GM21381 (cell line): ENCODE data around the gene CD52.
"Not testable (repeated sequence)": the region's sequence is repeated elsewhere in the genome, so short reads cannot be mapped to it uniquely, and the experiment has no call there.

Source experiments
- ATAC-seq: cut with Tn5 transposase; IDR thresholded peaks from one replicate; pipeline ENCODE4 v1.9.1; 2021; ENCODE audit warnings: mild to moderate bottlenecking, moderate library complexity; ENCODE audit not compliant: unreplicated experiment

The CD52 gene

DNA sequence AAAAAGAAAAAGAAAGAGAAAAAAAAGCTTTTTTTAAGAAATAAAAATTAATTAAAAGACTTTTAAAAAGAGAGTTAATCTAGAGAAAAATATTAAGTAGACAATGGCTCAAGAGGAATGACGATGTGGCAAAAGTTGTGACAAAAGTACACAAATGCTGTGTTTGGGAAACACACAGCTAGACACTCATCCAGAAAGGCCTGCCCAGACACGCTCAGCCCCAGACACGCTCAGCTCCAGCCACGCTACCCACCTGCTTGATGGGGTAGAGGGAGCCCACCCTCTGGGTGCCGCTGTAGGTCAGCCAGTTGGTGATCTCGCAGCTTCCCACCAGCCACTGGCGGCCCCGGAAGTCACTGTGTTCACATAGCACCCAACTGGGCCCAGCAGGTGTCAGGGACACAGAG lies 10.2 kb downstream of the CD52 start:
- no peak for ATAC-seq

DNA sequence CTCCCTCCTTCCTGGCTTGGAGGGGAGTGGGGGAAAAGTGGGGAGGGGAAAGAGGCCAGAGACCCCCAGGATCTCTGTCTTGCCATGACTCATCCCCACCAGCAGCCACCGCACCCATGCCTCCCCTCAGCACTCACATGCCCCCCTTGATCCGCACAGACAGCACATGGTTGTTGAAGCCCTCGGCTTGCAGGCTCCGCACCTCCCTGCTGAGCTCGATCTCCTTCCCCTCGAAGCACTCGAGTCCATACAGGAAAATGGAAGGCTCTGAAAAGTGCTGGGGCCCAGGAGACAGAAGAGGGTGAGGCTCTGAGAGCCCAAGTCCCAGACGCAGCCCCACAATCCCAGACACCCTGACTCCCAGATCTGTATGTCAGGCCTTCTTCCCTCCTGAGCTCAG lies 10.8 kb downstream of the CD52 start:
- no peak for ATAC-seq

DNA sequence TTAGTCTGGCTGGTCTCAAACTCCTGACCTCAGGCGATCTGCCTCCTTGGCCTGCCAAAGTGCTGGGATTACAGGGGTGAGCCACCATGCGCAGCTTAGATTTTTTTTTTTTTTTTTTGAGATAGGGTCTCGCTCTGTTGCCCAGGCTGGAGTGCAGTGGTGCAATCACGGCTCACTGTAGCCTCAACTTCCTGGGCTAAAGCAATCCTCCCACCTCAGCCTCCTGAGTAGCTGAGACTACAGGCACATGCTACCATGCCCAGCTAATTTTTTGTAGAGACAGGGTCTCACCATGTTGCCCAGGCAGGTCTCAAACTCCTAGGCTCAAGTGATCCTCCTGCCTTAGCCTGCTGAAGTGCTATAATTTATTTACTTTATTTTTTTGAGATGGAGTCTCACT lies 11.6 kb downstream of the CD52 start:
- not testable (repeated sequence) for ATAC-seq

DNA sequence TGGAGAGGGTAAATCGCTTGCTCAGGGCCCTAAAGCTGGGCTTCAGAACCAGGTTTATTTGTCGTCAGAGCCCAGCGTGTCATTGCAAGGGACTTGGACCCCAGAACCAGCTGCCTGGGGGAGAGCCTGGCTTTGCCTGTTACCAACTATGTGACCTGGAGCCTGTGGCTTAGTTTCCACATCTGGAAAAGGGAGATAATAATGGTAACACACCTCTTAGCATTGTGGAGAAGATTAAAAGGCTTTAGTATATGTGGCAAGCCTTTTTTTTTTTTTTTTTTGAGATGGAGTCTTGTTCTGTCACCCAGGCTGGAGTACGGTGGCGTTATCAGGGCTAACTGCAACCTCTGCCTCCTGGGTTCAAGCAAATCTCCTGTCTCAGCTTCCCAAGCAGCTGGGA lies 12.5 kb downstream of the CD52 start:
- no peak for ATAC-seq

DNA sequence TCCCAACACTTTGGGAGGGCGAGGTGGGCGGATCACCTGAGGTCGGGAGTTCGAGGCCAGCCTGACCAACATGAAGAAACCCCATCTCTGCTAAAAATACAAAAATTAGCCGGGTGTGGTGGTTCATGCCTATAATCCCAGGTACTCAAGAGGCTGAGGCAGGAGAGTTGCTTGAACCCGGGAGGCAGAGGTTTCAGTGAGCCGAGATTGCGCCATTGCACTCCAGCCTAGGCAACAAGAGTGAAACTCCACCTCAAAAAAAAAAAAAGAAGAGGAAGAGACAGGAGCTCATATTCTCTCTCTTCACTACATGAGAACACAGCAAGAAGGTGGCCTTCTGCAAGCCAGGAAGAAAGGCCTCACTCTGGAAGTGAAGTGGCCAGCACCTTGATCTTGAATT lies 15.6 kb downstream of the CD52 start:
- ATAC-seq, result not testable (repeated sequence)

DNA sequence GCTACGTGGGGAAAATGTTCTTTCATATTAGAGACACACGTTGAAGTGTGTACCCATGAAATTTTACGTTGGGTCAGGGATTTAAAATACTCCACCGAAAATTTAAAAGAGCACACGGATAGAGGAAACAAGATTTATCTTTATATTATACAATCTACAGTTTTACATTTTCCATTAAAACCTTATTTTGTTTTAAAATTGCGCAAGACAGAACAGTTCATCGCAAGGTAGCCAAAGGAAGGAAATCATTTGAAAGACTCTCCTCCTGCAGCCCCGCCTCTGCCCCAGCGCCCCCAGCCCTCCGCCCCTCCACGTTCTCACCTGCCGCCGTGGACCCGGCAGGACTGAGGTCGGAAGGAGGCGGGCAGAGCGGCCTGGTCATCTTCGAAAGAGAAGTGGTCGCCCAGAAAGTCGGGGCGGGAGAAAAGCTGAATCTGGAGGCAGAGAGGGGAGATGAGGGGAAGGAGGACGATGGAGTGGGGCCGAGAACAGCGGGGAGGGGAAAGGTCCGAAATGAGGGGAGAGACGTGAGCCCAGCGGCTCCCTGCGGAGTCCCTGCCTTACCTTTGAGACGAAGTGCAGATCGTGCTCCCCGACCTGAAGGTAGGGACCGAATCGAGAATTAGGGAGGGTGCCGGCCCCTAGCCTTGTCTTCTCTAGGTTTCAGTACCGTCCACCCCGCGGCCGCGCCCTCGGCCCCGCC lies 18.2 kb downstream of the CD52 start:
- no peak for ATAC-seq

DNA sequence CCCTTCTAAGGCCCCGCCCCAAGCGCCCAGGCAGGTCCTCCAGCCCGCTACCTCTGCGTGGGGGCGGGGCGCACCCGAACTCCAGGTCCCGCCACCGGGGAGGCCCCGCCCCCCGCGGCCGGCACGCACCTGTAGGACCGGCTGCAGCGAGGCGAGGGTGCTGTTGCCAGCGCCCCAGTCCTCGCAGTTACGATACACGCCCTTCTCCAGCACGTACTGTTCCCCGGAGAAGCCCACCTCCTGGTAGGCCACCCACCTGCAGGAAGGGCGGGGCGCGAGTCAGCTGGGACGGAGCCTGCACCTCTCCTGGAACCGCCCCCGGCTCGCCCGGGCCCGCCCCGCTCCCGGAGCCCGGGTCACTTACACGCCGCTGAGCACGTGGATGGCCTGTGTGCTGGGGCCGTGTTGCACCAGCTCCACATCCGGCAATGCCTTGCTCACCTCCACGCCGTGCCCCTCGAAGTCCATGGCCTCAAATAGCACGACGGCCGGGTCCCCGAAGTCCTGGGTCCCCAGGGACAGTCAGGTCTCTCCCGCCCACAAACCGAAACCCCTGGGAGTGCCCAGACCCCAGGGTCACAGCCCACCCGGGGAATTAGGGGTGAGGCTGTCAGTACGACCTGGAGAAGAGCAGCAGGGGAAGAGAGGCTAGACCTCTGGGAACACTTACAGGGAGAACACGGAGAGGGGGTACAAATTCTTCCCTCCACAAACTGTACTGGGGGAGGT lies 18.9 kb downstream of the CD52 start:
- ATAC-seq, result peak; percentile 82

DNA sequence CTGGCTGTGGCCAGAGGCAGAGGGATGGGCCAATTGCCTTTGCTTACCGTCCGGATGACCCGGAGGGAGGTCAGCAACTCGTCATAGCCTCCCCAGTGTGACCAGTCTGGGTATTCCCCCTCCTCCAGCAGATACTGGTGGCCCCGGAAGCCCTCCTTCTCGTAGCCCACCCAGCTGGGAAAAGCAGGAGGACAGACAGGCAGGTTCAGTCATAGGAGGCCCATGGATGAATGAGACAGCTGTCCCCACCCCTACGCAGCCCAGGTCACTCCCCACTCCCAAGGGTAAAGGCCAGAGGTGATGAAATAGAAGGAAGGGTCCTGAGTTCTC lies 19.4 kb downstream of the CD52 start:
- ATAC-seq, result no peak

DNA sequence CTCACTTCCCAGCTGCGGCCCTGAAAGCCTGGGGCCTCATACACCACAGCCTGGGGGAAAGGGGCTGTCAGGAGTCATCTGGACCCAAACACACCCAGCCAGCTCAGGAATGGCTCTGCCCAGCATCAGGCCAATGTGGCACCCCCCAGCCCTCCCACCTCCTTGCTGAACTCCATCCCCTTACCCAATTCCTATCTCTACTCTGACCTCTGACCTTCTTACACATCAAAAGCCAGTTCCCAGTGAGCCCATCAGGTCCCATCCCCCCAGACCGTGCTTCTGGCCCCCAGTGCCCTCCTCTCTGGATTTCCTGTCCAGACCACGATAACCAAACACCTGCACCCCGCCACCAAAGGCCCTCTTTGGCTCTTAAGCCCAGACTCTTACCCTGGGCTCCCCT lies 19.9 kb downstream of the CD52 start:
- ATAC-seq, result no peak

DNA sequence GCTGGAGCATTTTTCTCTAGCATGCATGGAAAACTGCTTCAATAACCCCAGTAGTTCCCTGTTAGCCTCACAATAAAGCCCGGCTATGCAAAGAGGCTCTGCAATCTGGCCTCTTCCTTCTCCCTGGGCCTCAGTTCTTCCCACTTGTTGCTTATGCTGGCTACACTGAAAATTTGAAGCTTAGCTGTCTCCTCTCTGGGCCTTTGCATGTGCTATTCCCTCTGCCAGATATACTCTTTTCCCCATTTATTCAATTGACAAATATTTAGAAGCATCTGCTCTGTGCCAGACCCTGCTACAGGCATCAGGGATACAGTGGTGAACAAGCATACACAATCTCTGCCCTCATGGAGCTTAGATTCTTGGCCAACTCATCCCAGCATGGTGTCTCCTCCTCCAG lies 20.9 kb downstream of the CD52 start:
- ATAC-seq, result no peak

DNA sequence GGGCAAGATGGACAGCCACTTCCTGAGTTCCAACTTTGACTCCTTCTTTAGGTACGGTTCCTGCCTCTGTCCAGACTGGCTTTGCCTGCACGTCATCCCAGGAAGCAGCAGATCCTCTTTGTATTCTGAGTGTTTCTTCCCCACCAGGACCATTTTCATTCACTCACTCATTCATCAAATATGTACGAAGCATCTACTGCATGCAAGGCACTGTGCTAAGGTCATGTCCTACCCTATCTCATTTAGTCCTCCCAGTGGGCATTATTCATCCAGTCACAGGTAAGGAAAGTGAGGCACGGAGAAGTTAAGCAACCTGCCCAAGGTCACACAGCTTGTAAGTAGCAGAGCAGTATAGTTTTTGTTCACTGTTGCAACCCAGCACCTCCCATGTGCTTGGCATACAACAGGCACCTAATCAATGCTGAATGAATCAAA lies 22.3 kb downstream of the CD52 start:
- ATAC-seq, result no peak

DNA sequence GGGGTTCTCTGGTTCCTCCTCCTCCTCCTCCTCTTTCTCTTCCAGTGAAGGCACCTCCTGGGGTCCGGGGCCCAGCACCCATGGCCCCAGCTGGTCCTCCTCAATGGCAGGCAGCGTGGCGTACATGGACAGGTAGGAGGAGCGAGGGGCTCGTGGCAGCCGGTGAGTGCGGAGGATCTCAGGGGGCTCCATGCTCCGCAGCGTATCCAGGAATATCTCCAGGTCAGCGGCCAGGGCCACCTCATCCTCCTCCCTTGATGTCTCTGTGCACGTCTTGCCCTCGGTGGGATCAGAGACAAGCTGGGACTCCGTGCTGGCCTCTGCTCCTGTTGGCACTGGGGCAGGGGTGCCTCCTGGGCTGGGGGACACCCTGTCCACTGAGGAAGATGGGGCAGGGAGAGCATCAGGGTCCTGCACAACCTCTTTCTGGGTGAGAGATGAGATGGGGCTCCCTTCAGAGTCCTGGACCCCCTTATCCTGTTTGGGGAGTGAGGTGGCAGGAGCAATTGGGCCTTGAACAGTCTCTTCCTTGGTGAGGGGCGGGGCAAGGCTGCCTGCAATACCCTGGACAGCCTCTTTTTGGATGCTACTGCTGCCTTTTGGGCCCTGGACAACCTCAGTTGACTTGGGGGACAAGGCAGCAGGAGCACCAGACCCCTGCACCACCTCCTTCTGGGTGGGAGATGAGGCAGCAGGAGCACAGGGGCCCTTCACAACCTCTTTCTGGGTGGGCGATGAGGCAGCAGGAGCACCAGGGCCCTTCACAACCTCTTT lies 26.6 kb downstream of the CD52 start:
- ATAC-seq, result no peak

DNA sequence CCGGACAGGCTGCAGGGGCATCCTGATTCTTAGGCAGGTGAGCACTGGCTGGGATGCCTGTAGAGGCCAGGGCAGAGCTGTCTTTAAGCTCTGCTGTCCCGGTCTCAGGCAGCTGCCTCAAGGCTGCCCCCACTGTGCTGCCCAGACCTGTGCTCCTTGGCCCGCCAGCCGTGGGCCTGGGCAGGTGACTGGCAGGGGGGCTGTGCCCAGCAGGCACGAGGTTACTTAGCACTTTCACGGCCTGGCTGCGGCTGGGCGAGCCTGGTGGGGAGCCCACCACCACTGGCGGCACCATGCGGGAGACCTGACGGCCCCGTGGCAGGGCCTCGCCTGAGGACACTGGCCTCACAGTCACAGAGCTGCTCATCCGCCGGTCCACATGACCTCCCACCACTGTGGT lies 28.0 kb downstream of the CD52 start:
- ATAC-seq, result no peak

DNA sequence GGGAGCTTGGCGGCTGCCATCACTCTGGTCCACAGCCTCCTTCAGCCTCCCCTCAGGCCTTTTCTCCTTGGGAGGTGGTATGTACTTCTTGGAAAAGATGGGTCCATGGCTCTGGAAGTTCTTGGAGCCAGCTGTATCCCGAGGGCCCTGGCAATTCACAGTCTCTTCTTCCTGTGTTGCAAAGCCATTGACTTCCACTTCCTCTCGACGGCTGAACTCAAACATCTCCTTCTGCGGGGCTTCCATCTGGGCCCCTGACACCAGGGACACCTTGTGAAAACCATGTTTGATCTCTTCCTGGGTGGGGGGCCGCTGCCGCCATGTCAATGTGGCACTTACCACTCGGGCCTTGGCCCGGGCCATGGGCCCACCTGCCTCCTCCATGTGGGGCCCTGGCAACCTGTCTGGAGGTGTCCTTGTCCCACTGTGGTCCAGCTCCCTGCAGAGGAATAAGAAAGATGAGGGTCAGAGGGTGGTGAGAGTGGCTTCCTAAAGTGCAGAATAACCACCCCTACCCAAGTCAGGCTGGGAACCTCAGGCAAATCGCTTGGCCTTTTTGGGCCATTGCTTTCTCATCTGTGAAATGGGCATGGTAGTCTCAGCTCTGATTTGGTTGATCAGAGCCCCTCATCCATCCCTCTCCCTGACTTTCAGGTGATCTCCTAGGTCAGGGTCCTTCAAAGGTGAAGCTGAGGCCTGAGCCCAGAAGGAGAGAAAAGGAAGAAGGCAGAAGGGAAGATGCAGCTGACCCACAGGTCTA lies 28.7 kb downstream of the CD52 start:
- ATAC-seq, result no peak

DNA sequence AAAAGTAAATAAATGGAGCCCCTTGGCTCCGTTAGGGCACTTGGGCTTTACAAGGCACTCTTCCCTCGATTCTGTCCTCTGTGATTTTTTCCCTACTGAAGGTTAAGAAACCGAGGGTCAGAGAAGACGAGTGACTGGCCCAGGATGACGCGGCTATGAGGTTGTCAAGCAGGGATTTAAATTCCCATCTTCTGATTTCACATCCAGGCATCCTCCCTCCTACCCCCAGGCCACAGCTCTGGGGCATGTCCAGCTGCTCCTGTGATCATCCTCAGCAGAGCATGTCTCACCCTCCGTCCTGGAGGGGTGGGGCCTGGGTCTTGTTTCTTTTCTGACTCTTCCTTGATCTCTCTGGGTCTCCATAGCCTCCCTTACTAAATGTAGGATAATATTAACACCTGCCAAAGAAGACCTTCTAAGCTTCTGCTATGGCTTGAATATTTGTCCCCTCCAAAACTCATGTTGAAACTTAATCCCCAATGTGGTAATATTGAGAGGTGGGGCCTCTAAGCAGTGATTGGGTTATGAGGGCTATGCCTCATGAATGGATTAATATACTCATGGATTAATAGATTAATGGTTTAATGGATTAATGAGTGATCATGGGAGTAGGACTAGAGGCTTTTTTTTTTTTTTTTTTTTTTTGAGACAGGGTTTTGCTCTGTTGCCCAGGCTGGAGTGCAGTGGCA lies 31.6 kb downstream of the CD52 start:
- no peak for ATAC-seq

DNA sequence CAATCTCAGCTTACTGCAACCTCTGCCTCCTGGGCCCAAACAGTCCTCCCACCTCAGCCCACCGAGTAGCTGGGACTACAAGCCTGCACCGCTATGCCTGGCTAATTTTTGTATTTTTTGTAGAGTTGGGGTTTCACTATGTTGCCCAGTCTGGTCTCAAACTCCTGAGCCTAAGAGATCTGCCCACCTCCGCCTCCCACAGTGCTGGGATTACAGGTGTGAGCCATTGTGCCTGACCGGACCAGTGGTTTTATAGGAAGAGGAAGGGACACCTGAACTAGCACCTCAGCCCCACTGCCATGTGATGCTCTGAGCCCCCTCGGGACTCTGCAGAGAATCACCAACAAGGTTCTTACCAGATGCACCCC lies 32.1 kb downstream of the CD52 start:
- ATAC-seq, result no peak

DNA sequence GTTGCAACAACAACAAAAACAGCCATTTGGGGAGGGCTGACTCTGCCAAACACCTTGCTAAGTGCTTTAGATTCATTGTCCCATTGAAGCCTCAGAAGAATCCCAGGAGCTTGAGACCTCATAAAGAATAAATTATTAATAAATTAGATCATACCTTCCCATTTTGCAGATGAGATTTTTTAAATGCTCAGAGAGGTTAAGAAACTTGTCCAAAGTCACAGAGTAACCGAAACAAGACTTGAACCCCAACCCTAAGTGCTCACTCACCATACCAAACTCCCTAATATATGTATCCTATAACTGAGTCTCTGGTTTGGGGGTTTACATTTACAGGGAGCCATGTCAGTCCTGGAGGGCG lies 32.6 kb downstream of the CD52 start:
- ATAC-seq, result no peak

DNA sequence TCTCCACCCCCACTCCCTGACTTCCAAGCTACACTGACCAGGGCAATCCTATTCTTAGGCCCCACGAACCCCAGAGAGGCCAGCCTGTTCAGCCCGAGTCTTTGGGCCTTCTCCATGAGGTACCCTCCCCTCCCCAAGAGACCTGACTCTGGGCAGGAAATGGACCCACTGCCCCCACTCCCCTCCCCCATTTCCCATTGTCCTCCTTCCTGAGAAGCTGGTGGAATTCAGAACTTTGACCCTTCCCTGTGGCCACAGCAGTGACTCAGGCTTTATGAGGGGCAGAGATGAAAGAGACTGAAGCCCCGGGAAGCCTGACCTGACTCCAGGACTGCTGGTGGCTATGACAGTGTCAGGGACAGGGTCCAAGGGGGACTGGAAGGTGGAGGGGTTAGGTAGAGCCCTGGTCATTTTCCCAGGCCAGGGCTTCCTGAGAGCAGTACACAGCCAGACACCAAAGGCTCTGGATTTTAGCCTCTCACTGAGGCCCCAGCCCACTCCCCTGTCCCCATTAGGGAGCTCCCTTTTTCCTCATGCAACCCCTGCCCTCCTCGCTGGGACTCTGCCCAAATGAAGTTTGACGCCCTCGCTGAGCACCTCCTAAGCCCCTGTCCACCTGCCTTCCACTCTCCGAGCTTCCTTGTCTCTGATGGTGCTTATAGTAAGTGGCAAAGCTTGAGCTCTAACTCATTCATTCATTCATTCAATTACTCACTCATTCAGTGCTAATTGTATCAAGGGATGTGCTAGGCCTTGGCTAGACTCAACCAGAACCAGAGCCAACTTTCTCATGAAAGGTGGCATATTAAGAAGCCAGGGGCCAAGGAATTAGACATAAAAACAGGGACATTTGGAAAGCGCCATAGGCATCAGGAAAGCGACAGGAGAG lies 33.2 kb downstream of the CD52 start:
- no peak for ATAC-seq

DNA sequence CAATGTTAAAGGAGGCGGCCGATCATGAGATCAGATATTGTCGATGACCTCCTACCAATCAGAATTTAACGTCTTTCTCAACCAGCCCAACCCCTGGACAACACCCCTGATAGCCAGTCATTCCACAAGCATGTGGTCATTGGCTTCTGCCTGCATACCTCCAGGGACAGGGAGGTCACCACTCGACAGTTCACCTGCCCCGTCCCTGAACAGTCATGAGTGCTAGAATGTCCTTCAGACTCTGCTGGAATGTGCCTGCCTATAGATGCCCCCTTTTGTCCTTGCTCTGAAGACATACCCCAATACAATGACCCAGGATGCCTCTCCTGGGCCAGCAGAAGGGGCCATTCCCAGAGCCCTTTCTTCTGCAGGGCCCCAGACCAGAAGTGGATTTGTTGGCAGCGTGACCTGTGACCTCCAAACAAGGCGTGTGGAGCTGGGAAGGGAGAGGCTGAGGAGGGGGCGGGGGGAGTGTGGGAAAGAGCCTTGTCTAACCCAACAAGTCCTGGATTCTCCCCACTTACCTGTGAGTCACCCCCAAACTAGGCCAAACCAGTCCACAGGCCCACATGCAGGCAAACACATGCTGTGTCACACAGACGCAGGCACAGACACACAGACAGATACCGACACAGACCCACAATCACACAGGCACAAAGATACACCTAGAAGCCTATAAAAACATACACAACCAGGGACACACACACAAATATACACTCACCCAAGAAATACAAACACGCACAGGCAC lies 34.0 kb downstream of the CD52 start:
- no peak for ATAC-seq
